PFSK-1 (cell line): ENCODE results near the gene TLR9.

ENCODE experiments used
- FOXP2 ChIP-seq: optimal IDR thresholded peaks from 2 replicates; pipeline ENCODE3; 2011; ENCODE audit warnings: borderline replicate concordance, control low read depth, inconsistent platforms; ENCODE audit not compliant: insufficient read depth; ENCODE audit errors: extremely low read length, extremely low read depth
- POLR2AphosphoS5 ChIP-seq: IDR thresholded peaks from 2 replicates; pipeline ENCODE4 v1.6.1; 2012; ENCODE audit warnings: low read depth, mild to moderate bottlenecking, control low read depth, low read length, moderate library complexity
- REST ChIP-seq, 2 experiments: IDR thresholded peaks; 2 replicates each; pipeline versions ENCODE4 v1.6.1 to v1.8.0; 2011 to 2012; ENCODE audit warnings: low read depth in 2 of 2, low read length in 2 of 2, control low read depth in 1 of 2, inconsistent platforms in 1 of 2, mild to moderate bottlenecking in 1 of 2, moderate library complexity in 1 of 2; ENCODE audit not compliant: insufficient read depth in 1 of 2
- SIN3A ChIP-seq: IDR thresholded peaks from 2 replicates; pipeline ENCODE4 v1.6.1; 2012; ENCODE audit warnings: mild to moderate bottlenecking, low read length, moderate library complexity, borderline replicate concordance; ENCODE audit not compliant: insufficient read depth
- TAF1 ChIP-seq: IDR thresholded peaks from 2 replicates; pipeline ENCODE4 v1.6.1; 2012; ENCODE audit warnings: low read length, control low read depth, borderline replicate concordance; ENCODE audit not compliant: insufficient read depth

The TLR9 gene

DNA sequence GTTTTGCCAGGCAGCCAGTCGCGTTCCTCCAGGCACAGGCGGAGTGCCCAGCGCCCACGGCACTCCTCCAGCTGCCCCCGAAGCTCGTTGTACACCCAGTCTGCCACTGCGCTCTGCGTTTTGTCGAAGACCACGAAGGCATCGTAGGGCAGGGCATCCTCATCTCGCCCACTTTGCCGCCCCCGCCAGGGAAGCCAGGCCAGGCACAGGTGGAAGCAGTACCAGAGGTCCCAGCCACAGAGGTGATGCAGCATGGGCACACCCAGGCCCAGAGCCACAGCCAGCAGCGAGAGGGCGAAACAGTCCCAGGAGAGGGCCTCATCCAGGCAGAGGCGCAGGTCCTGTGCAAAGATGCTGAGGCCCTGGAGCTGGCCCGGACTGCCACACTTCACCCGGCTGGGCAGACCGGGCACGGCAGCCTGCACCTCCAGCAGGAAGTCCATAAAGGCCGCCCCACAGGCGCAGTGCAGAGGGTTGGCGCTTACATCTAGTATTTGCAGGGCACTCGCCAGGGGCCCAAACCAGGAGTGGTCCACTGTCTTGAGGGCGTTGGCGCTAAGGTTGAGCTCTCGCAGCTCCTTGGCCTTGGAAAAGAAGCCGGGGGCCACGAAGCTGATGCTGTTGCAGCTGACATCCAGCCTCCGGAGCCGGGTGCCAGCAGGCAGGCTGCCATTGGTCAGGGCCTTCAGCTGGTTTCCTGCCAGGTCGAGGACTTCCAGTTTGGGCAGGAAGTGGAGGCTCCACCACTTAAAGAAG, 3.7 kb downstream of the TLR9 start:
- TF ChIP-seq TAF1: no peak
- TF ChIP-seq FOXP2: no peak
- no peak for TF ChIP-seq POLR2AphosphoS5
- TF ChIP-seq REST (IDR thresholded peaks at IDR 0.05; ENCODE audit: insufficient read depth in 1 of 2, low read depth in 2 of 2, low read length in 2 of 2): no peak
- TF ChIP-seq SIN3A: no peak

DNA sequence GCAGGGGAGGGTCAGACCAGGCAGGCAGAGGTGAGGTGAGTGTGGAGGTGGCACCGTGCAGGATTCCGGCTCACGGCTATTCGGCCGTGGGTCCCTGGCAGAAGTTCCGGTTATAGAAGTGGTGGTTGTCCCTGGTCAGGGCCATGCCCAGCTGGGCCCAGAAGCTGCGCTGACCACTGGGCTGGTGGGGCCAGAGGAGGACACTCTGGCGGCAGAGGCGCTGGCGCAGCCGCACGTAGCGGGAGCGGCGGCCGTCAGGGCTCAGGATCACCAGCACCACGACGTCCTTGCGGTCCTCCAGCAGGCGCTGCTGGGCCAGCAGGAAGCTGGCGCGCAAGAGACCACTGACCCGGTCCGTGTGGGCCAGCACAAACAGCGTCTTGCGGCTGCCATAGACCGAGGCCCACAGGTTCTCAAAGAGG, 4.3 kb downstream of the TLR9 start:
- TF ChIP-seq POLR2AphosphoS5: no peak
- no peak for TF ChIP-seq FOXP2
- TF ChIP-seq REST (IDR thresholded peaks at IDR 0.05; ENCODE audit: insufficient read depth in 1 of 2, low read depth in 2 of 2, low read length in 2 of 2): no peak
- TF ChIP-seq SIN3A: no peak
- no peak for TF ChIP-seq TAF1

- no peak for TF ChIP-seq SIN3A
- no peak for TF ChIP-seq FOXP2
- no peak for TF ChIP-seq REST (IDR thresholded peaks at IDR 0.05; ENCODE audit: insufficient read depth in 1 of 2, low read depth in 2 of 2, low read length in 2 of 2)
- TF ChIP-seq TAF1: no peak
Observed at GRCh38 chr3:52220380-52221026, 4.9 kb downstream of the TLR9 start.

DNA sequence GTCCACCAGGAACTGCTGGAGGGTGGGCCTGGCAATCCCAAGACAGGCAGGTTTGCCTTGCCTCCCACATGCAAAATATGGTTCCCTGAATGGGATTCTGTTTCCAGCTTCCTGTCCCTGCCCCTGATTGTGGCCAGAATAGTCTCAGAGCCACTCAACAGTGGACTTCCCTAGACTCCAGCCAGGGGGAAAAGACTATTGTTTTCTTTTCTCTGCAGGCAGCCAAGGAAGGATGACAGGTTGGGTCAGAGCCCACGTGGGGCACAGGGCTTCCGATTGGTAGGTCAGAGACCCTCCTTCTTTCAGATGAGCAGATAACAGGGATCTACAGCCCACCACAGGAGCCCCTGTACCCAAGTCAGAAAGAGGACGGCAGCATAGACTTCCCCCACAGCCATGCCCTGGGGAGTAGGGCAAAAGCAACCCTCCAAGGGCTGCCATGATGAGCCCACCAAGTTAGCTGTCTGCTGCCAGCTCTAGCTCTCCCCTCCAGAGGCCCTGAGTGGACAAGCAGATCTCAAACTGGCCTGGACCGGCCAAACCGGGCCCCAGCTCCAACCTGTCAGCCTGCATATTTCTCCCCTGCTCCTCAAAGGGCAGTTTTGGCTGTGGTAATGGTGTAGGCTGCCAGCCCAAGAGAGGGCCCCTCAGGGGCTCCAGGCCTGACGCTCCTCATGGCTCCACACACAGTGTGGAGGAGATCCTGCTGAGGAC, 6.4 kb downstream of the TLR9 start:
- TF ChIP-seq FOXP2 (no peak), REST (IDR thresholded peaks at IDR 0.05; ENCODE audit: insufficient read depth in 1 of 2, low read depth in 2 of 2, low read length in 2 of 2) (peak in 1 of 2 experiments; percentile 43; a peak in 1 of 4 replicates), TAF1 (peak; percentile 65; the same call in 1 of the 2 replicates), POLR2AphosphoS5 (peak; percentile 52; the same call in 1 of the 2 replicates), SIN3A (0 out of 2 replicates have a peak, but pooled peaks have one; percentile 31)
